Loucy (cell line): Measurements from ENCODE around the gene FANCB.

ENCODE experiments used
- H2AFZ ChIP-seq: fragments of 200-600 bp; sonication (generic); 2 replicates; pipeline ENCODE4 v1.6.0; 2016; ENCODE audit warnings: antibody characterized with exemption, mild to moderate bottlenecking, low read length, moderate library complexity
- H3F3A ChIP-seq: fragments of 200-600 bp; 2 replicates; pipeline ENCODE4 v1.6.0; 2016; ENCODE audit warnings: antibody characterized with exemption, low read depth, mild to moderate bottlenecking
- H3K27me3 ChIP-seq: fragments of 200-600 bp; sonication (generic); 2 replicates; pipeline ENCODE4 v1.6.1; 2014; ENCODE audit warnings: low read length, mild to moderate bottlenecking; ENCODE audit not compliant: insufficient read depth, poor library complexity, severe bottlenecking
- H3K36me3 ChIP-seq: fragments of 200-600 bp; sonication (generic); 2 replicates; pipeline ENCODE4 v1.6.1; 2016; ENCODE audit warnings: low read length; ENCODE audit not compliant: insufficient read depth
- H3K4me1 ChIP-seq: fragments of 200-600 bp; sonication (generic); 2 replicates; pipeline ENCODE4 v1.5.1; 2014; ENCODE audit warnings: low read length, mild to moderate bottlenecking; ENCODE audit not compliant: insufficient read depth, poor library complexity, severe bottlenecking
- H3K4me2 ChIP-seq: fragments of 200-600 bp; sonication (generic); 2 replicates; pipeline ENCODE4 v1.6.0; 2014; ENCODE audit warnings: antibody characterized with exemption, low read length, low read depth, mild to moderate bottlenecking; ENCODE audit not compliant: poor library complexity, severe bottlenecking
- H3K4me3 ChIP-seq: fragments of 200-600 bp; sonication (generic); 2 replicates; pipeline ENCODE4 v1.5.1; 2014; ENCODE audit warnings: low read length, mild to moderate bottlenecking, mixed read lengths; ENCODE audit not compliant: poor library complexity, severe bottlenecking
- H3K79me2 ChIP-seq: fragments of 200-600 bp; sonication (generic); 2 replicates; pipeline ENCODE4 v1.6.1; 2014; ENCODE audit warnings: low read length; ENCODE audit not compliant: insufficient read depth
- H3K9ac ChIP-seq: fragments of 200-600 bp; sonication (generic); 2 replicates; pipeline ENCODE4 v1.6.0; 2014; ENCODE audit warnings: mild to moderate bottlenecking, low read depth, low read length, moderate library complexity; ENCODE audit not compliant: poor library complexity, severe bottlenecking
- H3K9me2 ChIP-seq: fragments of 200-600 bp; sonication (generic); replicated peaks from 2 replicates; pipeline ENCODE4 v1.6.1; 2016; ENCODE audit warnings: low read depth, low read length, mixed read lengths
- H3K9me3 ChIP-seq: fragments of 200-600 bp; sonication (generic); 2 replicates; pipeline ENCODE4 v1.6.1; 2014; ENCODE audit warnings: mild to moderate bottlenecking, antibody characterized with exemption, low read length, low read depth; ENCODE audit not compliant: insufficient read depth
- H4K20me1 ChIP-seq: fragments of 200-600 bp; sonication (generic); 2 replicates; pipeline ENCODE4 v1.6.0; 2014; ENCODE audit warnings: antibody characterized with exemption, low read length, mild to moderate bottlenecking; ENCODE audit not compliant: insufficient read depth, poor library complexity, severe bottlenecking
- EZH2phosphoT487 ChIP-seq: fragments of 200-600 bp; IDR thresholded peaks from 2 replicates; pipeline ENCODE4 v1.6.1; 2018; ENCODE audit warnings: antibody characterized with exemption, mild to moderate bottlenecking, moderate library complexity, borderline replicate concordance
- TF ChIP-seq, protein P1 (sequence below): fragments of 200-600 bp; sonication (generic); conservative IDR thresholded peaks from 2 replicates; pipeline ENCODE4 v1.5.1; 2014; ENCODE audit warnings: mild to moderate bottlenecking, antibody characterized with exemption, low read length

FANCB gene

DNA sequence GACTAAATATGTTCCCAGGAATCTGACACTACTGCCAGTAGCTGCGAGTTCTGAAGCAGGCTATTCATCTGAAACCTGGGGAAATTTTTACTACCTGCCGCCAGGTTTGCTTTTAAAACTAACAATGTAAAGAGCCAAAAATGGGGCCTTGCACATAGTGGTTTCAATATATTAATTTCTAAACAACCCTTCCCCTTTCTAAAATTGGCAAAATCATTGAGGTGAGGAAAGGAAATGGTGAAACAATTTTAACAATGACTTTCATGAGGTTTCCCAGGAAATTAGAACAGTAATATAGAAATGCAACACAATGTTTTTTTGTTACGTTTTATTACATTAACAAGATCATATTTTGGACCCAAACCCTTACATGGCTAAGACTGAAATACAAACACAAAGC lies 21.3 kb downstream of the FANCB start:
- no peak overlapping the region for H3K4me2 ChIP-seq
- no peaks in the 10 kb centered on the region for H4K20me1 ChIP-seq
- H3K4me3 ChIP-seq = no peak overlapping the region
- H3K9me2 ChIP-seq = no peaks in the 10 kb centered on the region
- no peaks in the 10 kb centered on the region for H3K36me3 ChIP-seq
- no peaks in the 10 kb centered on the region for H3K4me1 ChIP-seq
- H3F3A ChIP-seq = no peaks in the 10 kb centered on the region
- H3K27me3 ChIP-seq = no peaks in the 10 kb centered on the region
- no peak overlapping the region for H2AFZ ChIP-seq
- H3K9ac ChIP-seq = no peak overlapping the region
- no peaks in the 10 kb centered on the region for H3K79me2 ChIP-seq
- TF ChIP-seq EZH2phosphoT487 = no peak
- TF ChIP-seq, protein P1, sequence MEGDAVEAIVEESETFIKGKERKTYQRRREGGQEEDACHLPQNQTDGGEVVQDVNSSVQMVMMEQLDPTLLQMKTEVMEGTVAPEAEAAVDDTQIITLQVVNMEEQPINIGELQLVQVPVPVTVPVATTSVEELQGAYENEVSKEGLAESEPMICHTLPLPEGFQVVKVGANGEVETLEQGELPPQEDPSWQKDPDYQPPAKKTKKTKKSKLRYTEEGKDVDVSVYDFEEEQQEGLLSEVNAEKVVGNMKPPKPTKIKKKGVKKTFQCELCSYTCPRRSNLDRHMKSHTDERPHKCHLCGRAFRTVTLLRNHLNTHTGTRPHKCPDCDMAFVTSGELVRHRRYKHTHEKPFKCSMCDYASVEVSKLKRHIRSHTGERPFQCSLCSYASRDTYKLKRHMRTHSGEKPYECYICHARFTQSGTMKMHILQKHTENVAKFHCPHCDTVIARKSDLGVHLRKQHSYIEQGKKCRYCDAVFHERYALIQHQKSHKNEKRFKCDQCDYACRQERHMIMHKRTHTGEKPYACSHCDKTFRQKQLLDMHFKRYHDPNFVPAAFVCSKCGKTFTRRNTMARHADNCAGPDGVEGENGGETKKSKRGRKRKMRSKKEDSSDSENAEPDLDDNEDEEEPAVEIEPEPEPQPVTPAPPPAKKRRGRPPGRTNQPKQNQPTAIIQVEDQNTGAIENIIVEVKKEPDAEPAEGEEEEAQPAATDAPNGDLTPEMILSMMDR = no peak
- no peaks in the 10 kb centered on the region for H3K9me3 ChIP-seq

DNA sequence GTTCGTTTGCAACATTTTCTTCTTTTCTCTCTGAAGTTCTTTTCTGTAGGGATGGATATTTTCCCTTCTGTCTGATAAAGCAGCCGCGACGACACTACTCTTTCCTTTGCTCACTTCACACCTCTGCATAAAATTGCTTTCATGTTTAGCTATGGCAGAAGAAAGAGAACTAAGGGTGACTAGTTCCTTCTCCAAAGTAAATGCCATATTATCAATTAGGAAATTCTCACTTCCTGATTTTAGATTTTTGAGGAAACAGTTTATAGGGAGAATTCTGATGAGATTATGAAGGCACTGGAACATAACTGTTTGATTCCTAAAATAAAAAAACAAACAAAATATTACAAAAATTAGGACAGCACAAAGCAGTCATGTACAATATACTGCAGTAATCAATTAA lies 29.2 kb downstream of the FANCB start:
- H3K9me2 ChIP-seq = no peaks in the 10 kb centered on the region
- no peaks in the 10 kb centered on the region for H3K27me3 ChIP-seq

DNA sequence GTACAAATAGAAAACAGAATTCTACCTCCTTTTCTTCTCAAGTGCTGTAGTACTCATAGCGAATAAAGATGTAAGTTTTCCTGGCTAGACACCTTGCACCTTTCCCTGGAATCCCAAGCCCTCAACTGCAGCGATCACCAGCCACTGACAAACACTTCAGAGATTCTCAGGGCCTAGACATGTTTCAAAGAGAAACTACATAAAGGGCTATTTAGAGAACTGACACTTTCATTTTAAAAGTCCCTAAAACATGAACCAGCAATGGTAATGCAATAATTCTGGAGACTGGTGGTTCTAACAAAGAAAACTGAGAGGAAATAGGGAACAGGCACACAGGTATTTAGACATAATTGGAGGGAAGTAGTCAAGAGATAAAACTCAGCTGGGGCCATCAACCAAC lies 35.7 kb downstream of the FANCB start:
- Histone ChIP-seq H3K27me3 (no peaks in the 10 kb centered on the region), H3K4me2 (no peak overlapping the region), H2AFZ (no peak overlapping the region), H4K20me1 (no peaks in the 10 kb centered on the region), H3K9me2 (no peaks in the 10 kb centered on the region), H3F3A (no peaks in the 10 kb centered on the region), H3K9ac (no peak overlapping the region), H3K36me3 (peaks cover 3% of the 10 kb centered on the region; the same call in 1 of the 2 replicates), H3K4me3 (no peak overlapping the region), H3K9me3 (no peaks in the 10 kb centered on the region), H3K79me2 (no peaks in the 10 kb centered on the region), H3K4me1 (peaks cover 5% of the 10 kb centered on the region)
- no peak for TF ChIP-seq EZH2phosphoT487
- TF ChIP-seq, protein P1 = no peak

More for the DNA sequence above, 29.2 kb downstream of the FANCB start:
- H3K9ac ChIP-seq = no peak overlapping the region
- TF ChIP-seq EZH2phosphoT487 = no peak
- TF ChIP-seq, protein P1 = no peak
- no peak overlapping the region for H3K4me2 ChIP-seq
- no peak overlapping the region for H3K4me3 ChIP-seq
- no peaks in the 10 kb centered on the region for H4K20me1 ChIP-seq
- no peaks in the 10 kb centered on the region for H3F3A ChIP-seq
- H3K79me2 ChIP-seq = no peaks in the 10 kb centered on the region
- no peaks in the 10 kb centered on the region for H3K9me3 ChIP-seq
- H3K36me3 ChIP-seq = no peaks in the 10 kb centered on the region
- peaks cover 5% of the 10 kb centered on the region for H3K4me1 ChIP-seq
- H2AFZ ChIP-seq = no peak overlapping the region
